HAP-1 (cell line): ENCODE results near the gene ACOT8.
A peak's percentile ranks its signal among the peaks of the same experiment; 100 is the strongest.
"Not testable (repeated sequence)": the region's sequence is repeated elsewhere in the genome, so short reads cannot be mapped to it uniquely, and the experiment has no call there.

ENCODE experiments used
- DNase-seq, 2 experiments: peaks; one replicate each; pipeline ENCODE4 v3.0.0-alpha.2; 2016 to 2020; ENCODE audit warnings: low spot score in 2 of 2
- H3K27me3 ChIP-seq: fragments of 250-450 bp; sonication (Bioruptor Pico); 2 replicates; pipeline ENCODE4 v1.5.1; 2020; ENCODE audit warnings: low read depth, mild to moderate bottlenecking, moderate library complexity
- H3K36me3 ChIP-seq: fragments of 250-450 bp; sonication (Bioruptor Pico); replicated peaks from 2 replicates; pipeline ENCODE4 v1.5.1; 2020; ENCODE audit warnings: mild to moderate bottlenecking
- H3K4me1 ChIP-seq: fragments of 250-450 bp; sonication (Bioruptor Pico); 2 replicates; pipeline ENCODE4 v1.5.1; 2020; ENCODE audit warnings: mild to moderate bottlenecking
- H3K4me3 ChIP-seq: fragments of 250-450 bp; sonication (Bioruptor Pico); 2 replicates; pipeline ENCODE4 v1.5.1; 2020; ENCODE audit warnings: mild to moderate bottlenecking, moderate library complexity
- H3K9me3 ChIP-seq: fragments of 250-450 bp; sonication (Bioruptor Pico); 2 replicates; pipeline ENCODE4 v1.5.1; 2020; ENCODE audit warnings: mild to moderate bottlenecking, moderate library complexity
- in situ Hi-C: fragments of 300-500 bp; cut with MboI; formaldehyde crosslinking; loops from 3 replicates; pipeline ENCODE4 v1.14.3; 2020; ENCODE audit warnings: low sequenced_read_pairs, inconsistent platforms, mixed read lengths

ACOT8 gene

GRCh38 chr20:45835825-45836224 is 21.4 kb downstream of the ACOT8 start:
- Histone ChIP-seq H3K4me3 (no peak overlapping the region), H3K27me3 (no peaks in the 10 kb centered on the region), H3K36me3 (no peaks in the 10 kb centered on the region; the same call in 1 of the 2 replicates), H3K4me1 (peaks cover 12% of the 10 kb centered on the region), H3K9me3 (no peaks in the 10 kb centered on the region)
- in situ Hi-C loops = no loop called here
- DNase-seq = no peak

DNA sequence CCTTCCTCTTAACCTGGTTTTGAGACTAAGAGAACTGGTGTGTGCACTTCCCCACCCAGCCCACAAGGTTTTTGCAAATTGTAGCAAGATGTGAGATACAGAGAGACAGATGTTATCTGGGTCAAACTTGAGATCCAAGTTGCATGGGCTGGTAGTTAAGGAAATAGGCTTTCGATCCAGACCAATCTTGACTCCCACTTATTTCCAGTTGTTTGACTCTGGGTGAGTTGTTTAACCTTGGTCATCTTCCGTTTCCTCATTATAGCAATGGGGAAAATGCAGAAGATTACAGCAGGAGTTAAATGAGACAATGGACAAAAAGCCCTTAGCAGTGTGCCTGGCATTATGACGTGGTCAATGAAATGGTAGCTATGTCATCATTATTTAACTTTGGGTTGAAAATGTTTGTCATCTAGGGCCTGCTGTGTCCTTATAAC is 21.8 kb downstream of the ACOT8 start:
- H3K9me3 ChIP-seq = no peaks in the 10 kb centered on the region
- H3K27me3 ChIP-seq = no peaks in the 10 kb centered on the region
- no peak overlapping the region for H3K4me3 ChIP-seq
- DNase-seq = no peak
- in situ Hi-C loops = no loop called here
- H3K4me1 ChIP-seq = peaks cover 15% of the 10 kb centered on the region
- H3K36me3 ChIP-seq = no peaks in the 10 kb centered on the region; the same call in 1 of the 2 replicates

DNA sequence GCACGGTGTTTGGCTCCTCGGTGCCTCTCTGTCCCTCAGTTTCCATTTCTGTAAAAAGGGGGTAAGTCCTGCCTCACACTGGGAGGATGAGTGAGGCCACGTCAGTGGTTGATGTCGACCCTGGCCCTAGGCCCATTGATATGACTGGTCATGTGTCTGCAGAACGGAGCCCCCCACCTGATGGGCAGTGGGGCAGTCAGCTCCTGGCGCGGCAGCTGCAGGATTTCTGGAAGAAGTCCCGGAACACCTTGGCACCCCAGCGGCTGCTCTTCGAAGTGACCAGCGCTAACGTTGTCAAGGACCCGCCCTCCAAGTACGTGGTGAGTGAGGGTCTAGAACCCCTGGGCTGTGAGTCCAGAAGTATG is 22.4 kb downstream of the ACOT8 start:
- Histone ChIP-seq H3K27me3 (no peaks in the 10 kb centered on the region), H3K9me3 (no peaks in the 10 kb centered on the region), H3K36me3 (no peaks in the 10 kb centered on the region; the same call in 1 of the 2 replicates), H3K4me1 (peaks cover 16% of the 10 kb centered on the region), H3K4me3 (peak overlapping the region; percentile 51)
- in situ Hi-C loops = no loop called here
- no peak for DNase-seq

GRCh38 chr20:45833883-45834796 is 23.1 kb downstream of the ACOT8 start:
- peak; percentile 60 to 78 for DNase-seq
- in situ Hi-C loops = no loop called here
- Histone ChIP-seq H3K9me3 (no peaks in the 10 kb centered on the region), H3K4me1 (peaks cover 16% of the 10 kb centered on the region), H3K4me3 (peak overlapping the region; percentile 51), H3K27me3 (no peaks in the 10 kb centered on the region), H3K36me3 (no peaks in the 10 kb centered on the region)

- Histone ChIP-seq H3K27me3 (no peaks in the 10 kb centered on the region), H3K4me1 (peaks cover 16% of the 10 kb centered on the region), H3K4me3 (peak within 1 kb of the TSS; percentile 51), H3K36me3 (no peaks in the 10 kb centered on the region), H3K9me3 (no peaks in the 10 kb centered on the region)
- in situ Hi-C loops = no loop called here
- DNase-seq = peak; percentile 64 to 90
These were observed 23.9 kb downstream of the ACOT8 start, which contains the start of gene SNX21 for GRCh38 chr20:45833030-45833882. SNX21 (plus strand) TSS chr20:45833799; CDS start chr20:45833920, 121 bp downstream.

DNA sequence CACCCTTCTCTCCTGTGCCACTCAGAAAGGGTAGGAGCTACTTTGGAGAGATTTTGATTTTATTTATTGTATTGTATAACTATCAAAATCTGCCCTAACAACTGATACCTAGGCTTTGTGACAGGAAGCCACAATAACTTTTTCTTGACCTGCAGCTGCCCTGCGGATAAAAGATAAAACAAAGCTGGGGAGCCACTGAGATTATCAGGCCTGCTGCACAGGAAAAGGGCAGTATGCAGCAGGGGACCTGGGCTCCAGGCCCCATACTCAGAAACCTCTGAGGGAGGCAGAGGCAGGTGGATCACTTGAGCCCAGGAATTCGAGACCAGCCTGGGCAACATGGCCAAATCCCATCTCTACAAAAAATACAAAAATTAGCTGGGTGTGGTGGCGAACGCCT is 24.6 kb downstream of the ACOT8 start:
- in situ Hi-C loops = no loop called here
- no peak overlapping the region for H3K4me3 ChIP-seq
- H3K4me1 ChIP-seq = peaks cover 16% of the 10 kb centered on the region
- H3K27me3 ChIP-seq = no peaks in the 10 kb centered on the region
- no peak for DNase-seq
- H3K9me3 ChIP-seq = no peaks in the 10 kb centered on the region
- no peaks in the 10 kb centered on the region for H3K36me3 ChIP-seq

GRCh38 chr20:45829673-45830106 is 27.5 kb downstream of the ACOT8 start:
- in situ Hi-C loops = not testable (repeated sequence)
- DNase-seq = peak; percentile 61 to 81

DNA sequence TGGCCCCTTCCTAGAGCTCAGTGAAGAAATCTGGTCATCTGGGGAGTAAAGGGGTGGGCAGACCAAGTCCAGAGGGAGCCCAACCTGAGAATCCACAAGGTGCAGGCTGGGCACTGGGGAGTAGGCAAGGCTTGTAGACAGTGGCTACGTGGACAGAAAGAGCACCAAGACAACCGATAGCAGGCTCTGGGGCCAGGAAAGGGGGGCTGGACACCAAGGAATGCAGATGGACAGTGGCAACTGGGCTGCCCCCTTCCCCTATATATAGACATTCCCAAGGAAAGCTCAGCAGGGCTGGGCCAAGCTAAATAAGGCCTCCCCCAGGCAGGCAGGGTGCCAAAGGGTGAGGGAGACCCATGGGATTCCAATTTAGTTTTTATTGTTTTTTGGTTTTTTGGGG is 28.6 kb downstream of the ACOT8 start:
- Histone ChIP-seq H3K36me3 (no peaks in the 10 kb centered on the region), H3K27me3 (no peaks in the 10 kb centered on the region), H3K9me3 (no peaks in the 10 kb centered on the region), H3K4me1 (peaks cover 9% of the 10 kb centered on the region), H3K4me3 (no peak overlapping the region)
- no peak for DNase-seq
- in situ Hi-C loops = no loop called here

More at GRCh38 chr20:45829673-45830106, 27.5 kb downstream of the ACOT8 start:
- not testable (repeated sequence) for H3K27me3 ChIP-seq, H3K4me3 ChIP-seq, H3K36me3 ChIP-seq, H3K4me1 ChIP-seq, H3K9me3 ChIP-seq

DNA sequence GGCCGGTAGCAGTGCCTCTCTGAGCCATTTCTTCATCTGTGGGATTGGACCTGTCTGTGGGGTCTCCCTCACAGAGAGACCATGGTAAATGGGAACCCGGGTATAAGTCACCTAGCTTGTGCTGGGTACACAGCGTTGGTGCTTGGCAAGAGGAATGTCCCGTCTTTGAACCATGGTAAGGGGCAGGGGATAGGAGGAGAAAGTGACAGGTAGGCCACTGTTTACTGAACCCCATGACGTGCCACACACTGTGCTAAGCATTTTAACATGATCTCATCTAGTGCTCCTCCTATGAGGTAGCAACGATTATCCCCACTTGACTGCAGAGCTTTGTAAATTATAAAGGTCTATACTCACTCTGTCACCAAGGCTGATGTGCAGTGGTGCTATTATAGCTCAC is 29.5 kb downstream of the ACOT8 start:
- Histone ChIP-seq H3K27me3 (no peaks in the 10 kb centered on the region), H3K9me3 (no peaks in the 10 kb centered on the region), H3K4me1 (peaks cover 5% of the 10 kb centered on the region; the same call in 1 of the 2 replicates), H3K4me3 (no peak overlapping the region), H3K36me3 (no peaks in the 10 kb centered on the region)
- no peak for DNase-seq
- in situ Hi-C loops = no loop called here

DNA sequence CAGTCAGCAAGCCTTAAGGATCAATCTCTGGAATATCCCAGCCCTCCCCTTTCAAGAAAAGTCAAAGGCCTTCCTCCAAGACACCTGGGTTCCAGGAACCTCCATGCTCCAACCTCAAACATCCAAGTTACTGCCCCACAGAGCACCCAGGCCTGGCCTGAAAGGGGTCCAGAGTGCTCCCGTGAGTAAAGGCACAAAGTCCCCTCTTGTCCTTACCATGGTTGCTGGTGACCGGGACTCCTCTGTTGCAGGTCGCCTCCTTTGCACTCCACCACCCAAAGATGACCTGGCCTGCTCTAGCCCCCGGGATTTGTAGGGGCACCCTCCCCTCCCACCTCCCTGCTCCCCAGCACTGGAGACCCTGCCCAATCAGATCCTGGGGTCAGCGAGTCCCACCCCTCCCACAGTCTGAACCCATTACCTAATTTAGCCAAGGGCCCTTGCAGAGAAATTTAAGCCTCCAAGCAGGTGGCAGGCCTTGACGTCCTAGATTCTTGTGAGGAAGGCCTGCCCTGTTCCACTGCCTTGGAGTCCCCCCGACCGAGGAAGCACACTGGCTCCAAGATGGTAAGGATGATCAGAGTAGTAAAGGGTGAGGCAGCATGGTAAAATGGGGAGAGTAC is 30.1 kb downstream of the ACOT8 start, which contains the start of gene TNNC2:
Gene TNNC2, minus strand, starts transcription at position 283 of the 623 bp plus-strand sequence. Its CDS starts 64 bp downstream, at position 219.
- DNase-seq = no peak
- Histone ChIP-seq H3K4me1 (peaks cover 5% of the 10 kb centered on the region; the same call in 1 of the 2 replicates), H3K36me3 (no peaks in the 10 kb centered on the region), H3K9me3 (no peaks in the 10 kb centered on the region), H3K27me3 (no peaks in the 10 kb centered on the region), H3K4me3 (no peak within 1 kb of the TSS)
- in situ Hi-C loops = no loop called here

- no peak for DNase-seq
- no peak overlapping the region for H3K4me3 ChIP-seq
- H3K27me3 ChIP-seq = no peaks in the 10 kb centered on the region
- H3K4me1 ChIP-seq = peaks cover 5% of the 10 kb centered on the region; the same call in 1 of the 2 replicates
- H3K9me3 ChIP-seq = no peaks in the 10 kb centered on the region
- in situ Hi-C loops = no loop called here
- H3K36me3 ChIP-seq = no peaks in the 10 kb centered on the region
These were observed 30.7 kb downstream of the ACOT8 start for GRCh38 chr20:45826381-45827019.

- no peaks in the 10 kb centered on the region for H3K9me3 ChIP-seq
- peak in 1 of 2 experiments; percentile 53 for DNase-seq
- H3K27me3 ChIP-seq = no peaks in the 10 kb centered on the region
- H3K36me3 ChIP-seq = no peaks in the 10 kb centered on the region
- no peaks in the 10 kb centered on the region for H3K4me1 ChIP-seq
- H3K4me3 ChIP-seq = no peak overlapping the region
- in situ Hi-C loops = no loop called here
These were observed 33.0 kb downstream of the ACOT8 start for GRCh38 chr20:45823949-45824835.
